AG10803 (cell line): ENCODE measurements around the gene TMEM238.

Experiments used
- DNase-seq: peaks from one replicate; pipeline ENCODE4 v3.0.0; 2010; ENCODE audit warnings: low read depth
- H3K4me3 ChIP-seq: 2 replicates; pipeline ENCODE4 v1.5.1; 2011; ENCODE audit warnings: mild to moderate bottlenecking, low read length, control low read depth
- CTCF ChIP-seq: conservative IDR thresholded peaks from 2 replicates; pipeline ENCODE4 v1.5.1; 2011; ENCODE audit warnings: mild to moderate bottlenecking, low read length, control low read depth, inconsistent platforms

The TMEM238 gene

DNA sequence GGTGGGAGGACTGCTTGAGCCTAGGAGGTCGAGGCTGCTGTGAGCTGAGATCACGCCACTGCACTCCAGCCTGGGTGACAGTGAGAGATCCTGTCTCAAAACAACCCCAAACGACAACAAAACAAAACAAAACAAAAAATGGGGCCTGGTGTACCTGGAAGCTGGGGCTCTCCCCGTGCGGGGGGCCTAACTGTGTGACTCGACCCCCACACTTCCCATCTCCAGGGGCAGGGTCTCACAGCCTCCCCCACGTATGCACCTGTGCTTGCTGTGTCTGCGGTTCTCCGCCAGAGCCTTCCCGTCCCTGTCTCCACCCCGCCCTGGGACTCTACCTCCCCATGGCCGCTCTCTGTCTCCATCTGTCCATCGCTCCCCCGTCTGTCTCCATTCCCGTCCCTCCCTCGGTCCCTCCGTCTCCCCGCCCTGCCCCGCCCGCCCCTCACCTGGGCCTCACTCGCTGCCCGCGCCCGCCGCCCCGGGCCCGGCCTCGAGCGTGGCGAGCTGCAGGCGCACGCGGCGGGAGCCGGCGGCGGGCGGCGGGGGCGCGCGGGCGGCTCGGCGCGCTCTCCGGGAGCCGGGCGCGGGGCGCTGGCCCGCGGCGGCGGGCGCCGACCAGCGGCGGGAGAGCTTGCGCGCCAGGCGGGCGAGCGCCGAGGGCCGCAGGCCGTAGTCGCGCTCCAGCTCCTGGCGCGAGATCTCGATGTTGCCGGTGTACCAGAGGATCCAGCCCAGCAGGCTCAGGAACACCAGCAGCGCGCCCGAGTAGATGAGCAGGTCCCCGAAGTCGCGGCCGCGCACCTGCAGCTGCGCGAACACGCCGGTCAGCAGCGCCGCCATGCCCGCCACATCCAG, 587 bp downstream of the TMEM238 start:
- H3K4me3 ChIP-seq, result peak overlapping the region; percentile 55
- no peak; the same call in 1 of the 2 replicates for TF ChIP-seq CTCF
- peak; percentile 62 for DNase-seq

DNA sequence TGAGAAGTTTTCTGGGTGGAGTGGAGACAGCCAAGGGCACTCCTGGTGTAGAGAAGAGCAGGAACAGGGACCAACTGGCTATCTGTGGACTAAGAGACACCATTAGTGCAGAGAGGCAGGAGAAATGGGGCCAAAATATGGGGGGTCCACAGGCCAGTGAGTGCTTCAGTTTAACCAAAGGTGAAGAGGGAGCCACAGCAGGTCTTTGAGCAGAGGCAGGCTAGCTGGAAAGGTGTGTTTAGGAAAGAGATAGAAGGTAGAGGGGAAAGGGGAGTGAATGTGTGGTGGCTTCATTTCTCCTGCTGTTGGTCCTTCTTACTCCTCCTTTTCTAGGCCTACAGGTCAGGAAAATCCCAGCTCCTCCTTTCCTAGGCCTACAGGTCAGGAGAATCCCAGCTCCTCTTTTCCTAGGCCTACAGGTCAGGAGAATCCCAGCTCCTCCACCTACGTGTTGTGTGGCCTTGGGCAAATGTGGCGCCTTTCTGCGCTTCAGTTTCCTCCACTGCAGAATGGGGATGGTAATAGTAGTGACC, 1.5 kb downstream of the TMEM238 start:
- no peak overlapping the region for H3K4me3 ChIP-seq
- no peak for TF ChIP-seq CTCF
- no peak for DNase-seq

DNA sequence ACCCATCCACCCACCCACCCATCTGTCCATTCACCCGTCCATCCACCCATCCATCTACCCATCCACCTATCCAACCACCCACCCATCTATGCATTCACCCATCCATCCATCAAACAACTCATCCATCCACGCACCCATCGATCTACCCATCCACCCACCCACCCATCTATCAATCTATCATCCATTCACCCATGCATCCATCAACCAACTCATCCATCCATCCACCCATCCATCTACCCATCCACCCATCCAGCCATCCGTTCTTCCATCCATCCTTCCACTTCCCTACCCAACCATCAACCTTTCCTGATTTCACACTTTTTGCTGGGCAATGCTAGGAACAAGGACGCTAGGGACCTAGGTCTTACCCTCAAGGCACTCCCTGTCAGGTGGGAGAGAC, 2.1 kb downstream of the TMEM238 start:
- no peak for DNase-seq
- H3K4me3 ChIP-seq, result no peak overlapping the region
- no peak for TF ChIP-seq CTCF

- TF ChIP-seq CTCF, result no peak
- DNase-seq, result no peak
- H3K4me3 ChIP-seq, result no peak overlapping the region
These were observed 4.9 kb downstream of the TMEM238 start for GRCh38 chr19:55379174-55379573.

GRCh38 chr19:55377356-55378131, 6.5 kb downstream of the TMEM238 start:
- no peak for TF ChIP-seq CTCF
- no peak overlapping the region for H3K4me3 ChIP-seq
- DNase-seq, result no peak

GRCh38 chr19:55376241-55376933, 7.7 kb downstream of the TMEM238 start, which contains the start of gene TMEM190:
TSS of gene TMEM190 (plus strand) at chr19:55376826. CDS start at chr19:55376854, 28 bp downstream.
- no peak for TF ChIP-seq CTCF
- H3K4me3 ChIP-seq, result no peak within 1 kb of the TSS
- no peak for DNase-seq
